Fibroblast of lung (primary cell): Measurements from ENCODE around the gene SENP1. TPM values are rescaled to one million over a fixed set of nuclear protein-coding genes. Genes with fewer than 3 reads are reported as not detected.

Experiments used
- DNase-seq, 2 donors: peaks; one replicate each; pipeline versions ENCODE4 v3.0.0 to v3.0.0-alpha.2; 2010; ENCODE audit warnings: low read depth in 2 of 2
- H2AFZ ChIP-seq: 2 replicates; pipeline ENCODE4 v1.5.1; 2012; ENCODE audit warnings: low read length, control low read depth, inconsistent platforms
- H3K27ac ChIP-seq: 2 replicates; pipeline ENCODE4 v1.5.1; 2011; ENCODE audit warnings: low read length, control low read depth; ENCODE audit not compliant: insufficient read depth
- H3K27me3 ChIP-seq: 2 replicates; pipeline ENCODE4 v1.5.1; 2011; ENCODE audit warnings: mild to moderate bottlenecking, low read length; ENCODE audit not compliant: control insufficient read depth, insufficient read depth
- H3K36me3 ChIP-seq: 2 replicates; pipeline ENCODE4 v1.5.1; 2011; ENCODE audit warnings: low read length; ENCODE audit not compliant: control insufficient read depth, insufficient read depth
- H3K4me1 ChIP-seq: 2 replicates; pipeline ENCODE4 v1.5.1; 2011; ENCODE audit warnings: low read length; ENCODE audit not compliant: control insufficient read depth, insufficient read depth; ENCODE audit errors: extremely low read depth
- H3K4me2 ChIP-seq: 2 replicates; pipeline ENCODE4 v1.5.1; 2011; ENCODE audit warnings: low read length, control low read depth; ENCODE audit not compliant: insufficient read depth; ENCODE audit errors: extremely low read depth
- H3K4me3 ChIP-seq, 4 experiments: fragments of 200-600 bp in 1 of 4; sonication (generic) in 1 of 4; replicated peaks in 1 of 4; 2 replicates each; pipeline ENCODE4 v1.5.1; 2011 to 2016; ENCODE audit warnings: low read length in 4 of 4, low read depth in 3 of 4, mild to moderate bottlenecking in 3 of 4, control low read depth in 2 of 4, inconsistent platforms in 1 of 4, mixed read lengths in 1 of 4; ENCODE audit not compliant: insufficient read depth in 1 of 4; ENCODE audit errors: control extremely low read depth in 1 of 4
- H3K79me2 ChIP-seq: 2 replicates; pipeline ENCODE4 v1.5.1; 2012; ENCODE audit warnings: mild to moderate bottlenecking, low read length, inconsistent platforms; ENCODE audit not compliant: control insufficient read depth, insufficient read depth
- H3K9ac ChIP-seq: 2 replicates; pipeline ENCODE4 v1.5.1; 2011; ENCODE audit warnings: mild to moderate bottlenecking, low read length, control low read depth; ENCODE audit not compliant: insufficient read depth
- H3K9me3 ChIP-seq: 2 replicates; pipeline ENCODE4 v1.5.1; 2012; ENCODE audit warnings: low read depth, low read length; ENCODE audit not compliant: control insufficient read depth, insufficient read depth
- H4K20me1 ChIP-seq: 2 replicates; pipeline ENCODE4 v1.5.1; 2011; ENCODE audit warnings: low read length; ENCODE audit not compliant: control insufficient read depth, insufficient read depth; ENCODE audit errors: extremely low read depth
- CTCF ChIP-seq, 2 donors: IDR thresholded peaks in 1 of 2; conservative IDR thresholded peaks in 1 of 2; 1 replicate in 1 of 2; 2 replicates in 1 of 2; pipeline ENCODE4 v1.5.1; 2011 to 2012; ENCODE audit warnings: low read length in 2 of 2, control low read depth in 1 of 2, inconsistent platforms in 1 of 2, low read depth in 1 of 2, mild to moderate bottlenecking in 1 of 2
- EZH2 ChIP-seq: IDR thresholded peaks from 2 replicates; pipeline ENCODE4 v1.5.1; 2012; ENCODE audit warnings: low read length, control low read depth, mild to moderate bottlenecking; ENCODE audit errors: missing control alignments
- polyA plus RNA-seq, 2 donors: library from polyadenylated mRNA; depleted of rRNA in 1 of 2; stranded (reverse) in 1 of 2; unstranded in 1 of 2; fragments of >200 nt; gene quantifications; 2 replicates each; pipeline ENCODE4 v1.2.1, GENCODE V29; 2011 to 2012; ENCODE audit warnings: missing spikeins in 1 of 2
- total RNA-seq: library from RNA; depleted of rRNA; stranded (reverse); fragments of >200 nt; gene quantifications from 2 replicates; pipeline ENCODE4 v1.2.1, GENCODE V29; 2014

SENP1 gene
- total and polyA plus RNA-seq, 2 donors (not counting 1 experiment from before 2014, with no cell fraction given) = 14.7 to 17.9 TPM

DNA sequence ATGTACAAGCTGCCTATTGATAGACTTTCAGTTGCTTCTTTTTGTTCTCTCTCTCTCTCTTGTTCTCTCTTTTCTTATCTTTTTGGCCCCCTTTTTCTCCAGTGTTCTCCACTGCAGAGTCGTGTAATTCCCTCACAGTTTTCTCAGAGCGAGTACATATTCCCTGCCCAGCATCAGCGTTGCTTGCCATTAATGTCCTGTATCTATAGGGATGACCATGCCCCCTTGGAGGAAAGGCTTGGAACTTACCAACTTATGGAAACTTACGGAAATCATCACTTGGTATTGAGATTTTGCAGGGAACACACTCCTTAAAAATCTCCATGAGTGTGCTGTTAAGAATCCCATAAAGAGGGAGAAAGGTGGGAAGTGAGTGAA is 87.3 kb downstream of the SENP1 start:
- Histone ChIP-seq H3K36me3 (no peaks in the 10 kb centered on the region), H3K4me1 (no peaks in the 10 kb centered on the region), H3K4me2 (no peak overlapping the region), H3K27me3 (peaks cover 19% of the 10 kb centered on the region), H3K79me2 (no peaks in the 10 kb centered on the region), H4K20me1 (no peaks in the 10 kb centered on the region), H3K9me3 (no peaks in the 10 kb centered on the region), H2AFZ (no peak overlapping the region), H3K9ac (no peak overlapping the region), H3K4me3 (no peak overlapping the region), H3K27ac (no peak overlapping the region)
- TF ChIP-seq CTCF (conservative IDR thresholded peaks at IDR 0.05 in 1 of 2, IDR thresholded peaks at IDR 0.05 in 1 of 2; ENCODE audit: low read depth in 1 of 2, low read length in 2 of 2) (no peak), EZH2 (no peak)
- DNase-seq = no peak

- H3K4me3 ChIP-seq = no peak overlapping the region
- no peaks in the 10 kb centered on the region for H3K36me3 ChIP-seq
- H3K27ac ChIP-seq = no peak overlapping the region
- TF ChIP-seq CTCF (conservative IDR thresholded peaks at IDR 0.05 in 1 of 2, IDR thresholded peaks at IDR 0.05 in 1 of 2; ENCODE audit: low read depth in 1 of 2, low read length in 2 of 2) (no peak), EZH2 (no peak)
- H3K79me2 ChIP-seq = no peaks in the 10 kb centered on the region
- no peaks in the 10 kb centered on the region for H3K9me3 ChIP-seq
- DNase-seq = no peak
- H3K27me3 ChIP-seq = peaks cover 19% of the 10 kb centered on the region
- no peak overlapping the region for H2AFZ ChIP-seq
- no peaks in the 10 kb centered on the region for H3K4me1 ChIP-seq
- no peak overlapping the region for H3K4me2 ChIP-seq
- H3K9ac ChIP-seq = no peak overlapping the region
- no peaks in the 10 kb centered on the region for H4K20me1 ChIP-seq
Measured at GRCh38 chr12:48017921-48018617, 87.8 kb downstream of the SENP1 start.

GRCh38 chr12:48017496-48017895 is 88.4 kb downstream of the SENP1 start:
- no peaks in the 10 kb centered on the region for H3K4me1 ChIP-seq
- H3K79me2 ChIP-seq = no peaks in the 10 kb centered on the region
- TF ChIP-seq CTCF (conservative IDR thresholded peaks at IDR 0.05 in 1 of 2, IDR thresholded peaks at IDR 0.05 in 1 of 2; ENCODE audit: low read depth in 1 of 2, low read length in 2 of 2) (no peak), EZH2 (no peak)
- H3K4me2 ChIP-seq = no peak overlapping the region
- no peak overlapping the region for H2AFZ ChIP-seq
- no peaks in the 10 kb centered on the region for H3K36me3 ChIP-seq
- DNase-seq = no peak
- H3K9ac ChIP-seq = no peak overlapping the region
- no peak overlapping the region for H3K4me3 ChIP-seq
- no peak overlapping the region for H3K27ac ChIP-seq
- H4K20me1 ChIP-seq = no peaks in the 10 kb centered on the region
- no peaks in the 10 kb centered on the region for H3K9me3 ChIP-seq
- peaks cover 16% of the 10 kb centered on the region for H3K27me3 ChIP-seq
